GM12878 (cell line): ENCODE results near the gene CFAP141. TPM values are rescaled to one million over a fixed set of nuclear protein-coding genes. Genes with fewer than 3 reads are reported as not detected.

ENCODE experiments used
- ATAC-seq: fragments of 200-7000 bp; cut with Tn5 transposase; 3 replicates; pipeline ENCODE4 v1.9.1; 2020; ENCODE audit warnings: mild to moderate bottlenecking, moderate library complexity
- BruUV-seq: library from RNA; stranded (reverse); fragments of 400-500 nt; replicated peaks from 2 replicates; lab custom pipeline; 2021; lab: Mats Ljungman, UMichigan
- CTCF ChIA-PET: fragments of 300-600 bp; sonication (Branson Sonifier 250); formaldehyde crosslinking; extraction: SDS; loops from one replicate; lab custom pipeline; 2021; ENCODE audit warnings: inconsistent platforms; lab: Yijun Ruan, JAX
- POLR2A ChIA-PET: fragments of 350-600 bp; formaldehyde crosslinking; extraction: SDS; loops from one replicate; lab custom pipeline; 2021; ENCODE audit warnings: inconsistent platforms; lab: Charles Lee
- RAD21 ChIA-PET: fragments of 300-600 bp; sonication (Branson Sonifier 250); formaldehyde crosslinking; loops from one replicate; lab custom pipeline; 2023; ENCODE audit warnings: antibody characterized with exemption; ENCODE audit not compliant: unreplicated experiment; lab: Charles Lee
- SMC1A ChIA-PET: fragments of 300-600 bp; sonication (Branson Sonifier 250); formaldehyde crosslinking; loops from one replicate; lab custom pipeline; 2023; ENCODE audit not compliant: unreplicated experiment, uncharacterized antibody; lab: Charles Lee
- DNase-seq: peaks from one replicate; pipeline ENCODE4 v3.0.0-alpha.2; 2011; ENCODE audit warnings: low read depth, low spot score
- FAIRE-seq: peaks from 3 replicates; lab custom pipeline; 2011; peaks lifted over from hg19 to GRCh38; lab: Jason Lieb, UNC
- H2AFZ ChIP-seq: 2 replicates; pipeline ENCODE4 v1.6.0; 2011; ENCODE audit warnings: low read depth, low read length, control low read depth; ENCODE audit not compliant: control insufficient read depth
- H3K27ac ChIP-seq: 2 replicates; pipeline ENCODE4 v1.5.1; 2011; ENCODE audit warnings: control low read depth; ENCODE audit not compliant: control insufficient read depth, insufficient read depth
- H3K27me3 ChIP-seq, 2 experiments: replicated peaks in 1 of 2; 2 replicates each; pipeline versions ENCODE4 v1.6.0 to v1.6.1; 2011; ENCODE audit warnings: low read length in 1 of 2; ENCODE audit not compliant: control insufficient read depth in 2 of 2, insufficient read depth in 2 of 2
- H3K36me3 ChIP-seq, 2 experiments: 2 replicates each; pipeline ENCODE4 v1.5.1; 2011; ENCODE audit warnings: low read length in 1 of 2; ENCODE audit not compliant: control insufficient read depth in 2 of 2, insufficient read depth in 2 of 2
- H3K4me1 ChIP-seq: 2 replicates; pipeline ENCODE4 v1.6.1; 2011; ENCODE audit warnings: mild to moderate bottlenecking, low read length, moderate library complexity, mixed read lengths; ENCODE audit not compliant: control insufficient read depth, insufficient read depth
- H3K4me2 ChIP-seq: 2 replicates; pipeline ENCODE4 v1.6.0; 2011; ENCODE audit warnings: control low read depth; ENCODE audit not compliant: control insufficient read depth, insufficient read depth
- H3K4me3 ChIP-seq: fragments of 200-600 bp; sonication (generic); 2 replicates; pipeline ENCODE4 v1.5.1; 2016
- H3K79me2 ChIP-seq: 2 replicates; pipeline ENCODE4 v1.6.0; 2011; ENCODE audit warnings: low read length; ENCODE audit not compliant: control insufficient read depth, insufficient read depth
- H3K9ac ChIP-seq: 2 replicates; pipeline ENCODE4 v1.8.0; 2011; ENCODE audit warnings: low read length, control low read depth, mixed read lengths; ENCODE audit not compliant: control insufficient read depth, insufficient read depth
- H3K9me3 ChIP-seq: replicated peaks from 3 replicates; pipeline ENCODE4 v1.5.1; 2011; ENCODE audit warnings: mild to moderate bottlenecking, low read length; ENCODE audit not compliant: control insufficient read depth, insufficient read depth
- H4K20me1 ChIP-seq: 2 replicates; pipeline ENCODE4 v1.6.0; 2011; ENCODE audit not compliant: control insufficient read depth, insufficient read depth
- CTCF ChIP-seq, 3 experiments: IDR thresholded peaks in 2 of 3; conservative IDR thresholded peaks in 1 of 3; 2 replicates each; pipeline ENCODE4 v1.5.1; 2011; ENCODE audit warnings: low read depth in 3 of 3, low read length in 3 of 3, mild to moderate bottlenecking in 3 of 3, control low read depth in 2 of 3, moderate library complexity in 2 of 3, inconsistent platforms in 1 of 3, mixed read lengths in 1 of 3; ENCODE audit not compliant: control insufficient read depth in 2 of 3, insufficient read depth in 1 of 3; ENCODE audit errors: extremely low read depth in 1 of 3
- EGR1 ChIP-seq, 2 experiments: IDR thresholded peaks; 1 replicate in 1 of 2; 2 replicates in 1 of 2; pipeline ENCODE4 v1.6.1; 2011 to 2012; ENCODE audit warnings: low read depth in 2 of 2, low read length in 2 of 2, borderline replicate concordance in 1 of 2, mild to moderate bottlenecking in 1 of 2, moderate library complexity in 1 of 2
- KLF5 ChIP-seq: fragments of 450-650 bp; IDR thresholded peaks from 2 replicates; pipeline ENCODE4 v1.6.1; 2014; ENCODE audit warnings: mild to moderate bottlenecking; ENCODE audit not compliant: partially characterized antibody
- MTA2 ChIP-seq: fragments of 450-650 bp; IDR thresholded peaks from 2 replicates; pipeline ENCODE4 v1.6.1; 2016; ENCODE audit warnings: low read depth, mild to moderate bottlenecking, moderate library complexity
- POLR2AphosphoS5 ChIP-seq: IDR thresholded peaks from 2 replicates; pipeline ENCODE4 v1.6.1; 2011; ENCODE audit warnings: mild to moderate bottlenecking, low read length, inconsistent platforms
- RAD21 ChIP-seq: IDR thresholded peaks from 2 replicates; pipeline ENCODE4 v1.6.1; 2011; ENCODE audit warnings: mild to moderate bottlenecking, low read depth, low read length, moderate library complexity; ENCODE audit not compliant: insufficient read depth
- SMC3 ChIP-seq: IDR thresholded peaks from 2 replicates; pipeline ENCODE4 v1.6.1; 2011; ENCODE audit warnings: low read length, improper control_type of control experiment, borderline replicate concordance
- SREBF1 ChIP-seq: IDR thresholded peaks from 2 replicates; pipeline ENCODE4 v1.6.1; 2012; ENCODE audit warnings: mild to moderate bottlenecking, low read length
- YY1 ChIP-seq: IDR thresholded peaks from 2 replicates; pipeline ENCODE4 v1.6.1; 2011; ENCODE audit warnings: low read depth, mild to moderate bottlenecking, low read length
- ZBED1 ChIP-seq: IDR thresholded peaks from 2 replicates; pipeline ENCODE4 v1.6.1; 2016; ENCODE audit warnings: borderline replicate concordance
- WGBS: methylation state at CpG from one replicate; pipeline ENCODE4 v1.1.6; 2016; ENCODE audit warnings: low lambda C conversion rate; ENCODE audit not compliant: insufficient replicate concordance, insufficient coverage; ENCODE audit errors: missing lambda C conversion rate; 5-methylcytosine and 5-hydroxymethylcytosine counted together
- in situ Hi-C: fragments of 300-500 bp; cut with MboI; formaldehyde crosslinking; loops from 9 replicates; pipeline ENCODE4 v1.14.3; 2018; ENCODE audit warnings: mixed read lengths
- intact Hi-C: fragments of 100-400 bp; cut with micrococcal nuclease; formaldehyde crosslinking; loops from one replicate; pipeline ENCODE4 v1.14.2; 2022; ENCODE audit not compliant: unreplicated experiment
- polyA plus RNA-seq, 11 experiments: library from polyadenylated mRNA; depleted of rRNA in 4 of 11; unstranded in 6 of 11; stranded (reverse) in 5 of 11; fragments of >200 nt; fragmentation: Nextera tagmentation in 4 of 11; fragmentation: Illumina TruSeq in 1 of 11; extraction: Ambion mirVana in 4 of 11; extraction: Trizol in 1 of 11; gene quantifications; 1 replicate in 1 of 11; 2 replicates in 10 of 11; pipeline versions ENCODE4 v1.2.1 to v1.2.3, GENCODE V29; 2011 to 2016; ENCODE audit warnings: inconsistent platforms in 2 of 11, missing spikeins in 2 of 11, low read depth in 1 of 11
- total RNA-seq, 4 experiments: library from RNA; depleted of rRNA in 3 of 4; stranded (reverse); fragments of >200 nt in 3 of 4; fragmentation: Illumina TruSeq in 1 of 4; extraction: Trizol in 1 of 4; gene quantifications; 2 replicates each; pipeline versions ENCODE4 v1.2.1 to v1.2.3, GENCODE V29; 2013 to 2021
- TF ChIP-seq, protein P1 (sequence below): fragments of 450-650 bp; IDR thresholded peaks from 2 replicates; pipeline ENCODE4 v1.6.1; 2017; ENCODE audit warnings: mild to moderate bottlenecking
- TF ChIP-seq, protein P2 (sequence below): fragments of 450-650 bp; IDR thresholded peaks from 2 replicates; pipeline ENCODE4 v1.6.1; 2017; ENCODE audit warnings: borderline replicate concordance
- TF ChIP-seq, protein P3 (sequence below): IDR thresholded peaks from 2 replicates; pipeline ENCODE4 v1.6.1; 2011; ENCODE audit warnings: mild to moderate bottlenecking, low read depth, low read length, moderate library complexity; ENCODE audit not compliant: insufficient replicate concordance

Gene CFAP141
- total and polyA plus RNA-seq, 10 of the 15 experiments (the other 5 are each of a cell fraction or from before 2014, with no cell fraction given), result not detected

DNA sequence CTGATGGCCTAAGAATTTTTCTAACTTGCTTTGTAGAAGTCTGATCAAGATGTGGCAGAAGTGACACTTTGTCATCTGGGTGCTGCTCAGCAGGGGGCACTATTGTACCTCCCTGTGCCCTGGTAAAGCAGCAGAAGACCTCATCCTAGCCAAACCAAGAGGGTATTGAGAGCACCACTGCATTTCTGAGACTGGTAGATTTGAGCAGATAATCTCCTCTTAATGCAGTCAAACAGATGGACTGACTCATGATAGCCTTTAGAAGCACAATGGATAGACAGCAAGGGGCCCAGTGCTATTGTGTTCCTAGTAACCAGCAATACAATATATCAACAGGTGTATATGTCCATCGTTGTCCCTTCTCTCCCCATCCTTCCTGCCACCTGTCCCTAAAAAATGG is 20.0 kb downstream of the CFAP141 start:
- H3K4me1 ChIP-seq, result no peaks in the 10 kb centered on the region
- H3K4me2 ChIP-seq, result no peak overlapping the region
- DNase-seq, result no peak
- no peak overlapping the region for H2AFZ ChIP-seq
- no peaks in the 10 kb centered on the region; a peak in 1 of 4 replicates for H3K36me3 ChIP-seq
- H3K27ac ChIP-seq, result no peak overlapping the region
- POLR2A ChIA-PET, result no interaction called here
- H3K79me2 ChIP-seq, result peaks cover 19% of the 10 kb centered on the region
- CTCF ChIA-PET, result interaction anchor here (0.6 to 1.4 kb wide), 4 partner anchors 12 to 293 kb away, joined by 3 to 7 read pairs (median 4); partner anchors contain the start of gene HAX1
- in situ Hi-C loops, result loop anchor here (10.0 kb wide), 1 partner anchor 149 kb away; no protein-coding TSS in a partner anchor
- no peaks in the 10 kb centered on the region for H3K9me3 ChIP-seq
- RAD21 ChIA-PET, result no interaction called here
- peak; percentile 44 for FAIRE-seq
- BruUV-seq, result no TSS peak
- WGBS, result 36% methylated on average over 1 of the region's 1 CpG
- intact Hi-C loops, result loop anchor here (1.0 kb wide), 2 partner anchors 86 to 149 kb away; partner anchors contain the start of gene HAX1
- ATAC-seq, result peak; percentile 12; the same call in 2 of the 3 replicates
- no peak overlapping the region for H3K9ac ChIP-seq
- no peaks in the 10 kb centered on the region for H3K27me3 ChIP-seq
- SMC1A ChIA-PET, result interaction anchor here (0.9 to 1.4 kb wide), 3 partner anchors 85 to 149 kb away, joined by 3 to 6 read pairs (median 3); no protein-coding TSS in a partner anchor
- H4K20me1 ChIP-seq, result 0 out of 2 replicates have a peak, but pooled peaks cover 2% of the 10 kb centered on the region
- no peak overlapping the region for H3K4me3 ChIP-seq
- TF ChIP-seq SMC3, result peak; percentile 67
- no peak for TF ChIP-seq EGR1 (IDR thresholded peaks at IDR 0.05; ENCODE audit: borderline replicate concordance in 1 of 2, low read depth in 2 of 2, low read length in 2 of 2)
- TF ChIP-seq, protein P1, sequence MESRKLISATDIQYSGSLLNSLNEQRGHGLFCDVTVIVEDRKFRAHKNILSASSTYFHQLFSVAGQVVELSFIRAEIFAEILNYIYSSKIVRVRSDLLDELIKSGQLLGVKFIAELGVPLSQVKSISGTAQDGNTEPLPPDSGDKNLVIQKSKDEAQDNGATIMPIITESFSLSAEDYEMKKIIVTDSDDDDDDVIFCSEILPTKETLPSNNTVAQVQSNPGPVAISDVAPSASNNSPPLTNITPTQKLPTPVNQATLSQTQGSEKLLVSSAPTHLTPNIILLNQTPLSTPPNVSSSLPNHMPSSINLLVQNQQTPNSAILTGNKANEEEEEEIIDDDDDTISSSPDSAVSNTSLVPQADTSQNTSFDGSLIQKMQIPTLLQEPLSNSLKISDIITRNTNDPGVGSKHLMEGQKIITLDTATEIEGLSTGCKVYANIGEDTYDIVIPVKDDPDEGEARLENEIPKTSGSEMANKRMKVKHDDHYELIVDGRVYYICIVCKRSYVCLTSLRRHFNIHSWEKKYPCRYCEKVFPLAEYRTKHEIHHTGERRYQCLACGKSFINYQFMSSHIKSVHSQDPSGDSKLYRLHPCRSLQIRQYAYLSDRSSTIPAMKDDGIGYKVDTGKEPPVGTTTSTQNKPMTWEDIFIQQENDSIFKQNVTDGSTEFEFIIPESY, result no peak
- TF ChIP-seq KLF5, result no peak
- TF ChIP-seq, protein P2, sequence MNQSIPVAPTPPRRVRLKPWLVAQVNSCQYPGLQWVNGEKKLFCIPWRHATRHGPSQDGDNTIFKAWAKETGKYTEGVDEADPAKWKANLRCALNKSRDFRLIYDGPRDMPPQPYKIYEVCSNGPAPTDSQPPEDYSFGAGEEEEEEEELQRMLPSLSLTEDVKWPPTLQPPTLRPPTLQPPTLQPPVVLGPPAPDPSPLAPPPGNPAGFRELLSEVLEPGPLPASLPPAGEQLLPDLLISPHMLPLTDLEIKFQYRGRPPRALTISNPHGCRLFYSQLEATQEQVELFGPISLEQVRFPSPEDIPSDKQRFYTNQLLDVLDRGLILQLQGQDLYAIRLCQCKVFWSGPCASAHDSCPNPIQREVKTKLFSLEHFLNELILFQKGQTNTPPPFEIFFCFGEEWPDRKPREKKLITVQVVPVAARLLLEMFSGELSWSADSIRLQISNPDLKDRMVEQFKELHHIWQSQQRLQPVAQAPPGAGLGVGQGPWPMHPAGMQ, result no peak
- no peak for TF ChIP-seq ZBED1
- no peak for TF ChIP-seq SREBF1
- TF ChIP-seq MTA2, result no peak
- TF ChIP-seq CTCF (IDR thresholded peaks at IDR 0.05 in 2 of 3, conservative IDR thresholded peaks at IDR 0.05 in 1 of 3; ENCODE audit: control insufficient read depth in 2 of 3, extremely low read depth in 1 of 3, insufficient read depth in 1 of 3, low read depth in 3 of 3, low read length in 3 of 3), result peak; percentile 63 to 78 (median 73)
- TF ChIP-seq, protein P3, sequence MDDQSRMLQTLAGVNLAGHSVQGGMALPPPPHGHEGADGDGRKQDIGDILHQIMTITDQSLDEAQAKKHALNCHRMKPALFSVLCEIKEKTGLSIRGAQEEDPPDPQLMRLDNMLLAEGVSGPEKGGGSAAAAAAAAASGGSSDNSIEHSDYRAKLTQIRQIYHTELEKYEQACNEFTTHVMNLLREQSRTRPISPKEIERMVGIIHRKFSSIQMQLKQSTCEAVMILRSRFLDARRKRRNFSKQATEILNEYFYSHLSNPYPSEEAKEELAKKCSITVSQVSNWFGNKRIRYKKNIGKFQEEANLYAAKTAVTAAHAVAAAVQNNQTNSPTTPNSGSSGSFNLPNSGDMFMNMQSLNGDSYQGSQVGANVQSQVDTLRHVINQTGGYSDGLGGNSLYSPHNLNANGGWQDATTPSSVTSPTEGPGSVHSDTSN, result no peak
- TF ChIP-seq YY1, result 0 out of 2 replicates have a peak, but pooled peaks have one; percentile 25
- no peak for TF ChIP-seq POLR2AphosphoS5
- peak; percentile 72 for TF ChIP-seq RAD21
